HepG2 (cell line): ENCODE results near the gene CRK. TPM values are rescaled to one million over a fixed set of nuclear protein-coding genes. Genes with fewer than 3 reads are reported as not detected.
A peak's percentile ranks its signal among the peaks of the same experiment; 100 is the strongest.

ENCODE experiments used
- ATAC-seq: fragments of 200-7000 bp; cut with Tn5 transposase; 3 replicates; pipeline ENCODE4 v1.9.1; 2020; ENCODE audit warnings: mild to moderate bottlenecking, moderate library complexity
- BruUV-seq: library from RNA; stranded (reverse); fragments of 400-500 nt; replicated peaks from 2 replicates; lab custom pipeline; 2021; lab: Mats Ljungman, UMichigan
- CTCF ChIA-PET: fragments of 300-600 bp; formaldehyde crosslinking; extraction: SDS; loops from one replicate; lab custom pipeline; 2021; ENCODE audit warnings: low total read pairs, inconsistent platforms, low intra/inter-chr PET ratio; lab: Yijun Ruan, JAX
- POLR2A ChIA-PET: fragments of 350-600 bp; sonication (Branson Sonifier 250); formaldehyde crosslinking; loops from one replicate; lab custom pipeline; 2020; ENCODE audit warnings: antibody characterized with exemption, inconsistent platforms; lab: Yijun Ruan, JAX
- DNase-seq: peaks from one replicate; pipeline ENCODE4 v3.0.0-alpha.2; 2015; ENCODE audit warnings: low spot score
- FAIRE-seq: peaks from 3 replicates; lab custom pipeline; 2011; peaks lifted over from hg19 to GRCh38; lab: Jason Lieb, UNC
- H2AFZ ChIP-seq: one replicate; pipeline ENCODE4 v1.6.1; 2011; ENCODE audit warnings: low read length, inconsistent platforms
- H3K27ac ChIP-seq: fragments of 300-600 bp; 3 replicates; pipeline ENCODE4 v1.8.0; 2011; ENCODE audit warnings: mixed run types, mild to moderate bottlenecking, mixed read lengths, low read length, inconsistent platforms; ENCODE audit not compliant: insufficient read depth; ENCODE audit errors: extremely low read length
- H3K27me3 ChIP-seq, 2 experiments: fragments of 200-600 bp in 1 of 2; 2 replicates in 1 of 2; 3 replicates in 1 of 2; pipeline versions ENCODE4 v1.6.0 to v1.8.0; 2011; ENCODE audit warnings: low read length in 2 of 2, mild to moderate bottlenecking in 2 of 2, moderate library complexity in 2 of 2, inconsistent platforms in 1 of 2; ENCODE audit not compliant: insufficient read depth in 2 of 2, control insufficient read depth in 1 of 2
- H3K36me3 ChIP-seq, 2 experiments: fragments of 200-600 bp in 1 of 2; replicated peaks in 1 of 2; 2 replicates in 1 of 2; 3 replicates in 1 of 2; pipeline versions ENCODE4 v1.5.1 to v1.8.0; 2011; ENCODE audit warnings: low read length in 2 of 2, inconsistent platforms in 1 of 2; ENCODE audit not compliant: insufficient read depth in 2 of 2, control insufficient read depth in 1 of 2
- H3K4me1 ChIP-seq: 2 replicates; pipeline ENCODE4 v1.5.1; 2012; ENCODE audit warnings: low read length, inconsistent platforms; ENCODE audit not compliant: insufficient read depth
- H3K4me2 ChIP-seq: 2 replicates; pipeline ENCODE4 v1.6.0; 2011; ENCODE audit warnings: low read depth, low read length, inconsistent platforms
- H3K4me3 ChIP-seq, 3 experiments: fragments of 200-600 bp in 1 of 3; sonication (generic), shearing (Covaris generic) in 1 of 3; replicated peaks in 1 of 3; 2 replicates each; pipeline ENCODE4 v1.5.1; 2011 to 2016; ENCODE audit warnings: low read length in 3 of 3, inconsistent platforms in 2 of 3, low read depth in 2 of 3, mild to moderate bottlenecking in 2 of 3, control low read depth in 1 of 3, mixed read lengths in 1 of 3; ENCODE audit not compliant: insufficient read depth in 1 of 3
- H3K79me2 ChIP-seq: one replicate; pipeline ENCODE4 v1.6.1; 2011; ENCODE audit warnings: low read length, inconsistent platforms; ENCODE audit not compliant: insufficient read depth
- H3K9ac ChIP-seq: 2 replicates; pipeline ENCODE4 v1.6.0; 2011; ENCODE audit warnings: mild to moderate bottlenecking, low read depth, low read length, inconsistent platforms; ENCODE audit not compliant: insufficient read depth
- H3K9me3 ChIP-seq: 2 replicates; pipeline ENCODE4 v1.5.1; 2012; ENCODE audit warnings: mild to moderate bottlenecking, low read length
- H4K20me1 ChIP-seq: 2 replicates; pipeline ENCODE4 v1.6.0; 2011; ENCODE audit warnings: inconsistent platforms, mild to moderate bottlenecking, low read length, moderate library complexity; ENCODE audit not compliant: insufficient read depth
- AGO2 ChIP-seq: fragments of 200-400 bp; formaldehyde crosslinking; optimal IDR thresholded peaks from 2 replicates; pipeline ENCODE3; 2017; ENCODE audit warnings: mild to moderate bottlenecking, low read depth, low read length, moderate library complexity
- MAFG ChIP-seq: sonication (generic); formaldehyde crosslinking; IDR thresholded peaks from 2 replicates; pipeline ENCODE4 v1.5.1; 2020; ENCODE audit warnings: mild to moderate bottlenecking, missing genetic modification reagents
- PCBP2 ChIP-seq: fragments of 200-400 bp; formaldehyde crosslinking; optimal IDR thresholded peaks from 2 replicates; pipeline ENCODE3; 2018; ENCODE audit warnings: low read length, low read depth; ENCODE audit not compliant: poor library complexity, severe bottlenecking
- XBP1 ChIP-seq: sonication (generic); formaldehyde crosslinking; IDR thresholded peaks from 2 replicates; pipeline ENCODE4 v1.5.0; 2020; ENCODE audit warnings: missing genetic modification reagents
- ZNF430 ChIP-seq: sonication (generic); formaldehyde crosslinking; IDR thresholded peaks from 2 replicates; pipeline ENCODE4 v1.9.0; 2021; ENCODE audit warnings: mild to moderate bottlenecking, missing genetic modification reagents
- WGBS: methylation state at CpG from one replicate; pipeline ENCODE4 v1.1.6; 2017; ENCODE audit warnings: low lambda C conversion rate; 5-methylcytosine and 5-hydroxymethylcytosine counted together
- in situ Hi-C: cut with HindIII; loops from 2 replicates; pipeline ENCODE4 v1.10.0; 2017; ENCODE audit warnings: low pct_unique_long_range_greater_than_20kb; ENCODE audit not compliant: extremely low pct_ligation_motif_present
- intact Hi-C: fragments of 100-400 bp; cut with micrococcal nuclease; formaldehyde crosslinking; loops from one replicate; pipeline ENCODE4 v1.10.0; 2022; ENCODE audit not compliant: unreplicated experiment
- polyA plus RNA-seq, 8 experiments: library from polyadenylated mRNA; depleted of rRNA in 3 of 8; stranded (reverse) in 7 of 8; unstranded in 1 of 8; fragments of >200 nt; fragmentation: Illumina TruSeq in 4 of 8; extraction: Trizol in 4 of 8; gene quantifications; 2 replicates each; pipeline versions ENCODE4 v1.2.1 to v1.2.3, GENCODE V29; 2011 to 2016; ENCODE audit warnings: low read depth in 4 of 8, missing spikeins in 1 of 8, mixed read lengths in 1 of 8; ENCODE audit not compliant: insufficient read depth in 1 of 8
- total RNA-seq, 5 experiments: library from RNA; depleted of rRNA; stranded (reverse); fragments of >200 nt; fragmentation: Illumina TruSeq; extraction: Trizol; gene quantifications; 2 replicates each; pipeline ENCODE4 v1.2.3, GENCODE V29; 2016; ENCODE audit warnings: low read depth in 1 of 5
- TF ChIP-seq, protein P1 (sequence below): IDR thresholded peaks from 2 replicates; pipeline ENCODE4 v1.4.0; 2020; ENCODE audit warnings: mild to moderate bottlenecking, missing genetic modification reagents
- TF ChIP-seq, protein P2 (sequence below), 2 experiments: sonication (generic) in 1 of 2; formaldehyde crosslinking in 1 of 2; IDR thresholded peaks; 2 replicates each; pipeline versions ENCODE4 v1.4.0 to v1.6.1; 2018 to 2020; ENCODE audit warnings: missing genetic modification reagents in 2 of 2, borderline replicate concordance in 1 of 2, low read depth in 1 of 2, mild to moderate bottlenecking in 1 of 2, missing biosample characterization in 1 of 2

CRK gene
- total and polyA plus RNA-seq, 2 of the 13 experiments (the other 11 are each of a cell fraction or from before 2014, with no cell fraction given): 47.4 to 54.2 TPM

DNA sequence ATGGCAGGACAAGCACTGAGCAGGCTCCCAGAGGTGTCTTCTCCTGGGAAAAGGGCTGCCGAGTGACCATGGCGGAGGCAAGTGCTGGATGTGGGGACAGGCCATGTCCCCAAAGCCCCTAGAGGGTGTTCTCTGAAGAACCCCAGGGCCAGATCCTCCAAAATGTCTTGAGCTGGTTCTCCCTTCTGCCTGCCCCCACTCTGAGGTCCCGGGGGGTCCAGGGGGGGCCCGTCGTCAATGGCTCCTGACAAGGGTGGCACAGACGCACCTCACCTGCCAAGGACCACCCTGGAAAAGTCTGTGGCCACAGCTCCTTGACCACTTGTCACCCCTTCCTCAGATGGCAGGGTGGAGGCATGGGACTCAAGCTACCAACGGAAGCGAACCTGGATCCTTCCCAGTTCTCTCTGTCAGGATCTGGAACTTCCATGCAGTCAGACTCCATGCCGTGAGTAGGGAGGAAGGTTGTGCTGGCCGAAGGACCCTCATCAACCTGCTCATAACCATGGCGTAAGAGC is 38.8 kb upstream of the CRK start:
- 71% methylated on average over 4 of the region's 11 CpGs for WGBS
- Histone ChIP-seq H4K20me1 (no peaks in the 10 kb centered on the region), H3K36me3 (no peaks in the 10 kb centered on the region), H3K4me1 (peaks cover 25% of the 10 kb centered on the region), H3K4me3 (no peak overlapping the region), H3K27ac (no peak overlapping the region), H3K4me2 (no peak overlapping the region), H3K9me3 (no peaks in the 10 kb centered on the region), H3K27me3 (no peaks in the 10 kb centered on the region; a peak in 1 of 5 replicates), H3K79me2 (peaks cover 8% of the 10 kb centered on the region), H3K9ac (no peak overlapping the region), H2AFZ (no peak overlapping the region)
- TF ChIP-seq AGO2 (peak; percentile 28), MAFG (CRISPR knock-in tag) (no peak)
- ChIA-PET CTCF (no interaction called here), POLR2A (no interaction called here)
- DNase-seq: no peak
- no TSS peak for BruUV-seq
- intact Hi-C loops (no loop called here), in situ Hi-C loops (no loop called here)
- FAIRE-seq: no peak
- no peak for ATAC-seq

DNA sequence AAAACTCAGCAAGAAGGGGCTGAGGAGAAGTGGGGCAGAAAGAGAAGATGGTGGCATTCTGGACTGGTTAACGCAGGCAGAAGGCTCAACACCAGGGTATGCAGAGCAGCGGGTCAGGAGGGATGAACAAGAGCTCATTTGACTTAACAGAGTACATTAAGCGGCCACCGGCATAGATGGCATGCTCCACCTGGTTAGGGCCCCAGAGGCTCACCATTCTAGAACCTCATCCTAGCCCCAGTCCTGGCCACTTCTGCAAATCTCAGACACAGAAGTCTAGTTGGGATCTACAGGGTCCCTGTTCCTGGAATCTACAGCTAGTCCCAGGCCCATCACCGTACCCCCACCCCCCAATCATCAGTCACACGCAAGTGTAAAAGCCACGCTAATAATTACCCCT is 38.2 kb upstream of the CRK start:
- Histone ChIP-seq H3K4me2 (no peak overlapping the region), H3K36me3 (no peaks in the 10 kb centered on the region), H3K79me2 (peaks cover 10% of the 10 kb centered on the region), H3K27ac (no peak overlapping the region), H2AFZ (no peak overlapping the region), H3K9me3 (no peaks in the 10 kb centered on the region), H3K27me3 (no peaks in the 10 kb centered on the region; a peak in 1 of 5 replicates), H3K9ac (no peak overlapping the region), H3K4me1 (peaks cover 31% of the 10 kb centered on the region), H3K4me3 (no peak overlapping the region), H4K20me1 (no peaks in the 10 kb centered on the region)
- in situ Hi-C loops: no loop called here
- ChIA-PET POLR2A (no interaction called here), CTCF (no interaction called here)
- intact Hi-C loops: no loop called here
- DNase-seq (no peak), FAIRE-seq (no peak), ATAC-seq (no peak)
- 95% methylated on average over 7 of the region's 7 CpGs for WGBS
- TF ChIP-seq XBP1 (CRISPR knock-in tag): no peak
- TF ChIP-seq, protein P1, sequence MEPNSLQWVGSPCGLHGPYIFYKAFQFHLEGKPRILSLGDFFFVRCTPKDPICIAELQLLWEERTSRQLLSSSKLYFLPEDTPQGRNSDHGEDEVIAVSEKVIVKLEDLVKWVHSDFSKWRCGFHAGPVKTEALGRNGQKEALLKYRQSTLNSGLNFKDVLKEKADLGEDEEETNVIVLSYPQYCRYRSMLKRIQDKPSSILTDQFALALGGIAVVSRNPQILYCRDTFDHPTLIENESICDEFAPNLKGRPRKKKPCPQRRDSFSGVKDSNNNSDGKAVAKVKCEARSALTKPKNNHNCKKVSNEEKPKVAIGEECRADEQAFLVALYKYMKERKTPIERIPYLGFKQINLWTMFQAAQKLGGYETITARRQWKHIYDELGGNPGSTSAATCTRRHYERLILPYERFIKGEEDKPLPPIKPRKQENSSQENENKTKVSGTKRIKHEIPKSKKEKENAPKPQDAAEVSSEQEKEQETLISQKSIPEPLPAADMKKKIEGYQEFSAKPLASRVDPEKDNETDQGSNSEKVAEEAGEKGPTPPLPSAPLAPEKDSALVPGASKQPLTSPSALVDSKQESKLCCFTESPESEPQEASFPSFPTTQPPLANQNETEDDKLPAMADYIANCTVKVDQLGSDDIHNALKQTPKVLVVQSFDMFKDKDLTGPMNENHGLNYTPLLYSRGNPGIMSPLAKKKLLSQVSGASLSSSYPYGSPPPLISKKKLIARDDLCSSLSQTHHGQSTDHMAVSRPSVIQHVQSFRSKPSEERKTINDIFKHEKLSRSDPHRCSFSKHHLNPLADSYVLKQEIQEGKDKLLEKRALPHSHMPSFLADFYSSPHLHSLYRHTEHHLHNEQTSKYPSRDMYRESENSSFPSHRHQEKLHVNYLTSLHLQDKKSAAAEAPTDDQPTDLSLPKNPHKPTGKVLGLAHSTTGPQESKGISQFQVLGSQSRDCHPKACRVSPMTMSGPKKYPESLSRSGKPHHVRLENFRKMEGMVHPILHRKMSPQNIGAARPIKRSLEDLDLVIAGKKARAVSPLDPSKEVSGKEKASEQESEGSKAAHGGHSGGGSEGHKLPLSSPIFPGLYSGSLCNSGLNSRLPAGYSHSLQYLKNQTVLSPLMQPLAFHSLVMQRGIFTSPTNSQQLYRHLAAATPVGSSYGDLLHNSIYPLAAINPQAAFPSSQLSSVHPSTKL (CRISPR knock-in tag): no peak
- no peak for TF ChIP-seq PCBP2
- TF ChIP-seq, protein P2, sequence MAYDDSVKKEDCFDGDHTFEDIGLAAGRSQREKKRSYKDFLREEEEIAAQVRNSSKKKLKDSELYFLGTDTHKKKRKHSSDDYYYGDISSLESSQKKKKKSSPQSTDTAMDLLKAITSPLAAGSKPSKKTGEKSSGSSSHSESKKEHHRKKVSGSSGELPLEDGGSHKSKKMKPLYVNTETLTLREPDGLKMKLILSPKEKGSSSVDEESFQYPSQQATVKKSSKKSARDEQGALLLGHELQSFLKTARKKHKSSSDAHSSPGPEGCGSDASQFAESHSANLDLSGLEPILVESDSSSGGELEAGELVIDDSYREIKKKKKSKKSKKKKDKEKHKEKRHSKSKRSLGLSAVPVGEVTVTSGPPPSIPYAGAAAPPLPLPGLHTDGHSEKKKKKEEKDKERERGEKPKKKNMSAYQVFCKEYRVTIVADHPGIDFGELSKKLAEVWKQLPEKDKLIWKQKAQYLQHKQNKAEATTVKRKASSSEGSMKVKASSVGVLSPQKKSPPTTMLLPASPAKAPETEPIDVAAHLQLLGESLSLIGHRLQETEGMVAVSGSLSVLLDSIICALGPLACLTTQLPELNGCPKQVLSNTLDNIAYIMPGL (CRISPR knock-in tag; IDR thresholded peaks at IDR 0.05; ENCODE audit: borderline replicate concordance in 1 of 2, low read depth in 1 of 2): no peak
- TF ChIP-seq ZNF430 (CRISPR knock-in tag): no peak
- no TSS peak for BruUV-seq
